ENCODE data around the gene DDX51. TPM values are rescaled to one million over a fixed set of nuclear protein-coding genes. Genes with fewer than 3 reads are reported as not detected.

Gene DDX51
- polyA plus RNA-seq, 1 experiment = 8.2 TPM

GRCh38 chr12:132186208-132186856 lies 42.2 kb upstream of the DDX51 start:
- Histone ChIP-seq H3K36me3 (ENCODE audit: control insufficient read depth, insufficient read depth, low read length) (no peaks in the 10 kb centered on the region), H3K4me3 (ENCODE audit: low read depth, low read length) (no peak overlapping the region), H3K27me3 (ENCODE audit: control insufficient read depth, insufficient read depth, low read length) (peaks cover 3% of the 10 kb centered on the region; the same call in 1 of the 2 replicates)
- TF ChIP-seq CTCF (IDR thresholded peaks at IDR 0.05; ENCODE audit: insufficient read depth, low read depth, low read length) = no peak
- POLR2A ChIA-PET = no interaction called here
- no peak for DNase-seq (ENCODE audit: low read depth)
- CTCF ChIA-PET = no interaction called here

GRCh38 chr12:132185705-132186104 lies 41.6 kb upstream of the DDX51 start:
- ChIA-PET CTCF (no interaction called here), POLR2A (no interaction called here)
- Histone ChIP-seq H3K4me3 (ENCODE audit: low read depth, low read length) (no peak overlapping the region), H3K27me3 (ENCODE audit: control insufficient read depth, insufficient read depth, low read length) (peaks cover 3% of the 10 kb centered on the region; the same call in 1 of the 2 replicates), H3K36me3 (ENCODE audit: control insufficient read depth, insufficient read depth, low read length) (no peaks in the 10 kb centered on the region)
- TF ChIP-seq CTCF (IDR thresholded peaks at IDR 0.05; ENCODE audit: insufficient read depth, low read depth, low read length) = no peak
- no peak for DNase-seq (ENCODE audit: low read depth)

GRCh38 chr12:132182711-132183365 lies 38.7 kb upstream of the DDX51 start:
- POLR2A ChIA-PET = no interaction called here
- no peak for TF ChIP-seq CTCF (IDR thresholded peaks at IDR 0.05; ENCODE audit: insufficient read depth, low read depth, low read length)
- Histone ChIP-seq H3K36me3 (ENCODE audit: control insufficient read depth, insufficient read depth, low read length) (no peaks in the 10 kb centered on the region), H3K27me3 (ENCODE audit: control insufficient read depth, insufficient read depth, low read length) (peaks cover 17% of the 10 kb centered on the region), H3K4me3 (ENCODE audit: low read depth, low read length) (no peak overlapping the region)
- CTCF ChIA-PET = no interaction called here
- DNase-seq (ENCODE audit: low read depth) = no peak

- no peak for DNase-seq (ENCODE audit: low read depth)
- CTCF ChIA-PET = no interaction called here
- POLR2A ChIA-PET = no interaction called here
- H3K36me3 ChIP-seq (ENCODE audit: control insufficient read depth, insufficient read depth, low read length) = no peaks in the 10 kb centered on the region
- no peak for TF ChIP-seq CTCF (IDR thresholded peaks at IDR 0.05; ENCODE audit: insufficient read depth, low read depth, low read length)
- H3K4me3 ChIP-seq (ENCODE audit: low read depth, low read length) = no peak overlapping the region
- peaks cover 18% of the 10 kb centered on the region for H3K27me3 ChIP-seq (ENCODE audit: control insufficient read depth, insufficient read depth, low read length)
Observed at GRCh38 chr12:132182206-132182710, 38.1 kb upstream of the DDX51 start.

- no peak overlapping the region for H3K4me3 ChIP-seq (ENCODE audit: low read depth, low read length)
- no peaks in the 10 kb centered on the region for H3K36me3 ChIP-seq (ENCODE audit: control insufficient read depth, insufficient read depth, low read length)
- CTCF ChIA-PET = no interaction called here
- no peak for DNase-seq (ENCODE audit: low read depth)
- peaks cover 21% of the 10 kb centered on the region for H3K27me3 ChIP-seq (ENCODE audit: control insufficient read depth, insufficient read depth, low read length)
- POLR2A ChIA-PET = no interaction called here
- TF ChIP-seq CTCF (IDR thresholded peaks at IDR 0.05; ENCODE audit: insufficient read depth, low read depth, low read length) = no peak
Observed at GRCh38 chr12:132181570-132182200, 37.6 kb upstream of the DDX51 start.
